Neuron (in vitro differentiated cells): ENCODE results near the gene MCF2L2.
"Not testable (repeated sequence)": the region's sequence is repeated elsewhere in the genome, so short reads cannot be mapped to it uniquely, and the experiment has no call there.

Experiments
- H2AFZ ChIP-seq: one replicate; pipeline ENCODE4 v1.6.1; 2013; ENCODE audit warnings: low read depth, mild to moderate bottlenecking, inconsistent platforms, low read length, moderate library complexity
- H3K27me3 ChIP-seq: one replicate; pipeline ENCODE4 v1.6.1; 2013; ENCODE audit warnings: low read length; ENCODE audit not compliant: insufficient read depth
- H3K36me3 ChIP-seq: one replicate; pipeline ENCODE4 v1.6.1; 2013; ENCODE audit warnings: low read length; ENCODE audit not compliant: insufficient read depth
- H3K4me1 ChIP-seq: one replicate; pipeline ENCODE4 v1.6.1; 2013; ENCODE audit warnings: low read length; ENCODE audit not compliant: insufficient read depth
- H3K4me3 ChIP-seq: 2 replicates; pipeline ENCODE4 v1.5.1; 2013; ENCODE audit warnings: mild to moderate bottlenecking, low read length, moderate library complexity
- H3K9me3 ChIP-seq: one replicate; pipeline ENCODE4 v1.6.1; 2013; ENCODE audit warnings: low read length

Gene MCF2L2

DNA sequence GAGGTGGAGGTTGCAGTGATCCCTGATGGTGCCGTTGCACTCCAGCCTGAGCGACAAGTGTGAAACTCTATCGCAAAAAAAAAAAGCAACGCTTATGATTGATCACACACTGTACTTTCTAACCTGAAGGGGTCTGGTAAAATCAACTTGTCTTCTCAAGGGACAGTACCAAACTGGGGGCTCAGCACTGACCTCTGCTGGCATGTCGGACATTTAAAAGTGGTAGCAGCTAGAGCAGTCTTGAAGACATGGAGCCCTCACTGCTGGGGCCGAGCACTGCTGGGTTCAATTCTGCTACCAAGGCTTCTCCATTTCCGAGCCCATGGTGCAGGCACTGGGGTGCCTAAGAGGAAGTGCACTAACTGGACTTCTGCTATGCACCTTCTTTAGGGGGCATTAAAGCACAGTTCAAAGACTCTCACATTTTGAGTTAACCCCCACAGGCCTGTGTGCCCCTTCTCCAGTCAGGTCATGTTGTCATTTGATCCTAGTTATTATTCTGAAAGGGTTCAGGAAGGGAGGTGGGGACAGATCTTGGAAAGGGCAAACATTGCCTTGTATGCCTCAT lies 239.4 kb downstream of the MCF2L2 start:
- H3K4me1 ChIP-seq = no peaks in the 10 kb centered on the region
- peaks cover 4% of the 10 kb centered on the region for H3K27me3 ChIP-seq
- no peaks in the 10 kb centered on the region for H3K9me3 ChIP-seq
- H3K36me3 ChIP-seq = no peaks in the 10 kb centered on the region
- H2AFZ ChIP-seq = no peak overlapping the region
- no peak overlapping the region for H3K4me3 ChIP-seq

DNA sequence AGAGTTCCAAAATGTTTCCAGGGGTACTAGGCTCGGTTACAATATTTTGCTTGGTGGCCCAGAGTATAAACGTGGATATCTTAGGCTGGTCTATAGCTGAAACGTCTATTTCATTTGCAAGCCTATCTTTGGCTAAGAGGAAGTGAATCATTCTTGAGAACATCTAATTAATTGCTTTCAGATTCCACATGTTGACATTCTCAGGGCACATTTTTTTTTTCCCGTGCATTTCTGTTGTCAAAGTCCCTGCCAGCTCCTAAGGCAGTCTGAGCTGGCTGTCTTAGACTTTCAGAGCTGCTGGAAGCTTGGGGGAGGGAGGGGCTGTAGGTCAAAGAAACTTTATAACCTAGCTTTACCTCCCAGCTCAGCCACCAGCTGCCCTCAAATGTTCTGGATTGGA lies 242.7 kb downstream of the MCF2L2 start:
- Histone ChIP-seq H3K4me1 (no peaks in the 10 kb centered on the region), H3K4me3 (no peak overlapping the region), H3K36me3 (no peaks in the 10 kb centered on the region), H3K27me3 (peaks cover 23% of the 10 kb centered on the region), H3K9me3 (no peaks in the 10 kb centered on the region), H2AFZ (no peak overlapping the region)

DNA sequence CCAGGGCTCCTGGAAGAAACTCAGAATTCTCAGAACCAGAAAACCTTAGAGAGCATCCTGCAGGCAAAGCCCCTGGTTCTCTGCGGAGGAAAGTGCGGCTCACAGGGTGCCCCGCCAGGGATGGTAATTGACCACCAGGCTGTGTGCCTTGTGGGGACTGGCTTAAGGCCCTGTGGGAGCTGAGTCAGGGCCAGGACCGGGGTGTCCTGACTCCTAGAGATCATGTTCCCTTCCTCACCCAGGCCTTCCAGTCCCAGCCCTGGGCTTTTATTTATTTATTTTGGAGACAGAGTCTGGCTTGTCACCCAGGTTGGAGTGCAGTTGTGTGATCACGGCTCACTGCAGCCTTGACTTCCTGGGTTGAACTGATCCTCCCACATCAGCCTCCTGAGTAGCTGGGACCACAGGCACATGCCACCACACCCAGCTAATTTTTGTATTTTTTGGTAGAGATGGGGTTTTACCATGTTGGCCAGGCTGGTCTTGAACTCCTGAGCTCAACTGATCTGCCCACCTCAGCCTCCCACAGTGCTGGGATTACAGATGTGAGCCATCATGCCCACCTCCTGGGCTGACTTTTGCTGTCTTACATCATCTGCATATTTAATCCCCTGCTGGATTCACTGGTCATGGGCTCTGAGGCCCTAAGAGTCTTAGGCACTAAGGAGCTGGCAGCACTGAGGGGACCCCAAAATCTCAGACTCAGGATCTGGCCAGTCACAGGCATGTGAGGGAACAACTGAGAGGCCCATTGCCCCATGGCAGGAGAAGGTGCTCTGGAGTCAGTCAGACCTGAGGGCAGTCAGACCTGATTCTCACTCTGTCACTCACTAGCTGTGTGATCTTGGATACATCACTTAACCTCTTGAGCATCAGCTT lies 245.4 kb downstream of the MCF2L2 start:
- Histone ChIP-seq H3K9me3 (no peaks in the 10 kb centered on the region), H3K4me1 (peaks cover 8% of the 10 kb centered on the region)

DNA sequence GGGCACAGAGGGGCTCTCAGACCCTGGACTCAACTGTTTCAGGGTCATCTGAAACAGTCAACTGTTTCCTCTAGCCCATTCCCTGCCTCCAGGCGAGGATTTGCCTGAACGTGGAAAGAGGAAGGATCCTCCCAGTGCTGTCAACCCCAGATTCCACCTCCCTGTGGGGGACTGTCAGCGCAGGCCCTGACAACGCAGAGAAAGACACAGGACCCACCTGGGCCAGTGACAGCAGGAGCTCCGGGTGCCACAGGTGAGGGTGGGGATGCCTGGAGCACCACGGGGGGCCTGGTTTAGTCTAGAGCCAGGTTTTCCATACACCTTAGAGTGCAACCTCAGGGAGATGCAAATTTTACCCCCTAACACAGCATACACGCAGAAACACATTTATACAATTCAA lies 246.3 kb downstream of the MCF2L2 start:
- no peaks in the 10 kb centered on the region for H3K36me3 ChIP-seq
- peaks cover 8% of the 10 kb centered on the region for H3K4me1 ChIP-seq
- H3K27me3 ChIP-seq = peaks cover 43% of the 10 kb centered on the region
- H2AFZ ChIP-seq = no peak overlapping the region
- H3K9me3 ChIP-seq = no peaks in the 10 kb centered on the region
- H3K4me3 ChIP-seq = no peak overlapping the region

More for the DNA sequence above, 245.4 kb downstream of the MCF2L2 start:
- peaks cover 43% of the 10 kb centered on the region for H3K27me3 ChIP-seq
- H2AFZ ChIP-seq = no peak overlapping the region
- no peak overlapping the region for H3K4me3 ChIP-seq
- H3K36me3 ChIP-seq = no peaks in the 10 kb centered on the region

DNA sequence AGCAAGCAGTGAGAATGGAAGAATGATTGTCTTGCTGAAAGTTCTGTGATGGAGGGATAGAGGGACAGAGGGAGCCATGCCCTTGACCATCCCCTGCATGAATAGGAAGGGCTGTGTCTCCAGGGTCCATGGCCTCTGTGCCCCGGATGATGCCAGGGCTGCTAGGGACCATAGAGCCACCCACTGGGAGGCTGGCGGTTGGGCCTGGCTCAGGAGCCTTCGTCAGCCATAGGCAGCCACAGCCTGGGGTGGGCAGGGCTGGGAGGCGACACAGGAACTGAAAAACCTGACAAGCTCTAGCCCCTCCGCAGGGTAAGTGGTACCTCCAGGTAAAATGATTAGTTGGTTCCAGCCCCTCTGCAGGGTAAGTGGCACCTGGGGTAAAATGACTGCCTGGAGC lies 246.8 kb downstream of the MCF2L2 start:
- Histone ChIP-seq H3K4me3 (no peak overlapping the region), H3K9me3 (no peaks in the 10 kb centered on the region), H3K27me3 (peaks cover 43% of the 10 kb centered on the region), H3K36me3 (no peaks in the 10 kb centered on the region), H3K4me1 (peaks cover 8% of the 10 kb centered on the region), H2AFZ (no peak overlapping the region)

DNA sequence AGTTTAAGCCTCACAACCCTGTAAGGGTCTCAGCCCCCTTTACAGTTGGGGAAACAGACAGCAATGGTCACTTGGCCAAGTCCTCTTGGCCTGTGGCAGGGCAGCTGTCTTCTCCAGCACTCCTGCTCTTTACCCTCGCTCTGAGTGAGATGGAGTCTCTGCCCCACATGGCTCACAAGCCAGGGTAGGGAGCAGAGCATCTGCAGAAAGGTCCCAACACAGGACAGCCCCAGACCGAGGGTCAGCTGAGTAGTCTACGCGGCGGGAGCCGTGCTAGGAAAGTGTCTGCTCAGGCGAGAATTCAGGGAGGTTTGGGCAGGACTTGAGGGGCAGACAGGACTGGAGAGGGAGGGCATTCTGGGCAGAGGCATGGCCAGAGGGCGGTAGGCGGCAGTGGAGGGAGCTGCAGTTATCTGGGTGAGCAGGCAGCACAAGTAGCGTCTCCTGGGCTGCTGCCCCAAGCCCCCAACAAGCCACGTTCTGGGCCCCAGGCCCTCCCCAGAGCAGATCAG lies 247.6 kb downstream of the MCF2L2 start:
- Histone ChIP-seq H3K9me3 (no peaks in the 10 kb centered on the region), H2AFZ (no peak overlapping the region), H3K4me1 (peaks cover 8% of the 10 kb centered on the region), H3K36me3 (no peaks in the 10 kb centered on the region), H3K27me3 (peaks cover 43% of the 10 kb centered on the region), H3K4me3 (no peak overlapping the region)

DNA sequence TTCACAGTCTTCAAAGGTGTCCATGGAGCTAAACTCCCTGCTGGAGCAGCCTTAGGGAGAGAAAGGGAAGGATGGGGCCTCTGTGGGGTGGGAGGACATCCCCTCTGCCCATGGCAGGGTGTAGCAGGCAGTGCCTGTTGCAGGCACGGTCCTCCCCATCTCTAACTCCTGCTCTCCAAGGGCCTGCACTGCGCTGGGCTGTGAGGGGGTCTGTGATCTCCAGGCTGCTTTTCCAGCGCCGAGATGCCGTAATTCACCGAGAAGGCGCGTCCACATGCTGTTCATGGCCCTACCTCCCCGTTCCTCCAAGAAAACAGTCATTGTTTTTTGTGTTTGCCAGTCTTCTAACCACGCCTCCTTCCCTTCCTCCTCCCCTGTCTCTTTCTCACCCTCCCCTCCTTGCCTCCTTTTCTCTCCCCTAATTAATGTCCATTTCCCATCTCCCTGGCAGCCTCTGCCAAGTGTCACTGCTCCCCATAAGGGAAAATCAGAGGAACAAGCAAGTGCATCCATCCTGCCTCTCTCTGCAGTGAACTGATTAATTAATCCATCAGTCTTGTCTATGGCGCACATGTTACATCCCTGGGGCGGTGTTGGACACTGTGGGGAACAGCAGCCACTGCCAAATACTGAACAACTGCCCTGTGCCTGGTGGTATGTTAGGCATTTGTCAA lies 248.2 kb downstream of the MCF2L2 start:
- H3K36me3 ChIP-seq = no peaks in the 10 kb centered on the region
- no peak overlapping the region for H3K4me3 ChIP-seq
- H3K27me3 ChIP-seq = peaks cover 47% of the 10 kb centered on the region
- H3K4me1 ChIP-seq = peaks cover 8% of the 10 kb centered on the region
- H2AFZ ChIP-seq = no peak overlapping the region
- H3K9me3 ChIP-seq = no peaks in the 10 kb centered on the region

DNA sequence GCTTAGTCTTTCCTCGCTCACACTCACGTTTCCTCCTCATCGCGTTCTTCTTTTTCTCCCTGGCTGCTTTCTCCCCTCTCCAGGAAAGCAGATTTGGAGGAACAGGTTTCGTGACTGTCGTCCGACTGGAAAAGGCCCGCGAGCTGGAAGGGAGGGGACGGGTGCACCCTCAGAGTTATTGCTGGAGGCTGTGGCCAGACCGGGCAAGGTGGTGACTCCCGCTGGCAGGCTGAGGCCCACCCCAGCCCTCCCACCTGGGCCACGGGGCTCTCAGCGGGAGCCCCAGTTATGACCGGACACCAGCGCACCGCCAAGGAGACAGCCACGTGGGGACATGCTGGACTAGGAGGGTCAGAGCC lies 248.9 kb downstream of the MCF2L2 start:
- H2AFZ ChIP-seq = peak overlapping the region; percentile 92
- not testable (repeated sequence) for H3K4me1 ChIP-seq, H3K36me3 ChIP-seq, H3K9me3 ChIP-seq
- peak overlapping the region; percentile 48 for H3K4me3 ChIP-seq
- peaks cover 48% of the 10 kb centered on the region for H3K27me3 ChIP-seq

DNA sequence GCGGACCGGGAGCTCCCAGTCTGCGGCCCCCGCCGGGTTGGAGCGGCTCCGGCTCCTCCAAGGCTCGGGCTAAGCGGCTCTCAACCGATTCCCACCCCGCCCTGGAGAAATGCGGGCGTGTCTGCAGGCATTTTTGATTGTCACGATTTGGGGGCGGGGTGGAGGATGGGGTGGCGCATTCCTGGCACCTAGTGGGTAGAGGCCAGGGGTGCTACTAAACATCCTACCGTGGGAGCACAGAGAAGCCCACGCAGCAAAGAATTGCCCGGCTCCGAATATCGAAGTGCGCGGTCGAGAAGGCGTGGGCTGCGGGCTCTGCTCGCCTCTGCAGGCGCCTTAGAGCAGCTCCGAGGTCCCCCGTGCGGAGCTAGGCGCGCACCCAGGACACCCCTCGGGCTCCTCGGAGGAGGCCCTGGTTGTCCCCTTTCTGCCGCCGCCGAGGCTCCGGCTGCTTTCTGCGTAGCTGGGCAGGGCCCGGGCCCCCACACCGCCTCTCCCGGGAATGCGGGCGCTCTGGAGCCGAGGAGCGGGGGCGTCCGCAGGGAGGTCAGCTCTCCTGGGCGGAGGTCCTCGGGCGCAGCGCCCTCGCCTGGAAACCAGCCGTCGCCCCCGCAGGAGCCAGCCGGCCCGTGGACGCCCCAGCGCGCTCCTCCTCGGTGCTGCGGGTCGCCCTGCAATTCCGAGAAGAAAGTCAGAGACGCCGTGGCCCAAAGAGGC lies 249.4 kb downstream of the MCF2L2 start:
- Histone ChIP-seq H3K27me3 (peaks cover 48% of the 10 kb centered on the region), H3K4me3 (peak overlapping the region; percentile 48), H3K4me1 (peaks cover 8% of the 10 kb centered on the region), H2AFZ (peak overlapping the region; percentile 92), H3K9me3 (no peaks in the 10 kb centered on the region), H3K36me3 (no peaks in the 10 kb centered on the region)

DNA sequence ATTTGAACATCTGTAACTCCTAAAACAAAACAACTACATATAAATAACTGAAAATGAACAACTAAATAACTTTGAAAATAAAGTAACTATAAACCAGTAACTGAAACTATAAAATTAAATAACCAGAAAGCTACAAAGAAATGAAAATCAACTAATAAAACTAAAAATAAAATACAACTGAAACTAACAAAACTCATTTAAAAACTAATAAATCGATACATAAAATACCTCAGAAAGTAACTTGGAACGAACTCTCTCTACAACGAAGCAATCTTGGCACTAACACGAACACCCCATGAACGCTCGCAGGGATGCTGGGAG lies 249.9 kb downstream of the MCF2L2 start:
- peaks cover 48% of the 10 kb centered on the region for H3K27me3 ChIP-seq

DNA sequence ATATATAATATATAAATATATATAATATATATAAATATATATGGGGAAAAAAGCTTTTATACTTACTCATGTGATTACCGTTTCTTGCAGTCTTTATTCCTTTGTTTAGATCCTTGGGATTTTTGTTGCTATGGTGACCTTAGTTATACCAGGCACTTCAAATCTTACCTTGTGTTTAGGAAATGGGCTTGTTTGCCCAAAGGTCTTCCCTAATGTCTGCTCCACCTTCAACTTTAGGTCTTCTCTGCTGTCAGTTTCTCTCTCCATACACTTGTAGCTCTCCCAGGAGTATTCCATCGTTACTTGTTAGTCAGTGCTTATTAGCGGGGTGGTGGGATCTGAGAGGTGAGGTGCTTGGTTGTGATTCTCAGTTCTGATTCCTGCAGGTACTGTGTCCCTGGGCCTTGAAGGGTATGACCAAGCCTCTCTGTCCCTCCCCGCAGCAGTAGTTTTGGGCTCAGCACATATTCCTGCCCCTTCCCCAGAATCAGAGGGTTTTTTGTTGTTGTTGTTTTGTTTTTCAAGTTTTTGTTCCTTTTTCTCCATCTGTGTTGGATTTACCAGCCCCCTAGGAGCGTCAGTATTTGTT lies 256.3 kb downstream of the MCF2L2 start:
- Histone ChIP-seq H3K4me1 (no peaks in the 10 kb centered on the region), H3K9me3 (peaks cover 2% of the 10 kb centered on the region), H3K36me3 (no peaks in the 10 kb centered on the region), H2AFZ (no peak overlapping the region), H3K4me3 (no peak overlapping the region), H3K27me3 (peaks cover 10% of the 10 kb centered on the region)

More for the DNA sequence above, 249.9 kb downstream of the MCF2L2 start:
- H3K4me1 ChIP-seq = peaks cover 8% of the 10 kb centered on the region
- no peaks in the 10 kb centered on the region for H3K9me3 ChIP-seq
- no peaks in the 10 kb centered on the region for H3K36me3 ChIP-seq
- peak overlapping the region; percentile 48 for H3K4me3 ChIP-seq
- H2AFZ ChIP-seq = peak overlapping the region; percentile 92

DNA sequence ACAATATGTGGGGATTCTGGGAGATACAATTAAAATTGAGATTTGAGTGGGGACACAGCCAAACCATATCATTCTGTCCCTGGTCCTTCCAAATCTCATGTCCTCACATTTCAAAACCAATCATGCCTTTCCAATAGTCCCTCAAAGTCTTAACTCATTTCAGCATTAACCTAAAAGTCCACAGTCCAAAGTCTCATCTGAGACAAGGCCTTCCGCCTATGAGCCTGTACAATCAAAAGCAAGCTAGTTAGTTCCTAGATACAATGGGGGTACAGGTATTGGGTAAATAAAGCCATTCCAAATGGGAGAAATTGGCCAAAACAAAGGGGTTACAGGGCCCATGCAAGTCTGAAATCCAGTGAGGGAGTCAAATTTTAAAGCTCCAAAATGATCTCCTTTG lies 260.4 kb downstream of the MCF2L2 start:
- H3K36me3 ChIP-seq, H3K4me3 ChIP-seq, H3K9me3 ChIP-seq, H3K4me1 ChIP-seq, H2AFZ ChIP-seq: not testable (repeated sequence)
- H3K27me3 ChIP-seq = peaks cover 12% of the 10 kb centered on the region
